SK-N-DZ (cell line): ENCODE results near the gene RPS19BP1.
A peak's percentile ranks its signal among the peaks of the same experiment; 100 is the strongest.
"Not testable (repeated sequence)": the region's sequence is repeated elsewhere in the genome, so short reads cannot be mapped to it uniquely, and the experiment has no call there.

Source experiments
- DNase-seq: peaks from one replicate; pipeline ENCODE4 v3.0.0-alpha.2; 2015; ENCODE audit warnings: low spot score

Gene RPS19BP1

DNA sequence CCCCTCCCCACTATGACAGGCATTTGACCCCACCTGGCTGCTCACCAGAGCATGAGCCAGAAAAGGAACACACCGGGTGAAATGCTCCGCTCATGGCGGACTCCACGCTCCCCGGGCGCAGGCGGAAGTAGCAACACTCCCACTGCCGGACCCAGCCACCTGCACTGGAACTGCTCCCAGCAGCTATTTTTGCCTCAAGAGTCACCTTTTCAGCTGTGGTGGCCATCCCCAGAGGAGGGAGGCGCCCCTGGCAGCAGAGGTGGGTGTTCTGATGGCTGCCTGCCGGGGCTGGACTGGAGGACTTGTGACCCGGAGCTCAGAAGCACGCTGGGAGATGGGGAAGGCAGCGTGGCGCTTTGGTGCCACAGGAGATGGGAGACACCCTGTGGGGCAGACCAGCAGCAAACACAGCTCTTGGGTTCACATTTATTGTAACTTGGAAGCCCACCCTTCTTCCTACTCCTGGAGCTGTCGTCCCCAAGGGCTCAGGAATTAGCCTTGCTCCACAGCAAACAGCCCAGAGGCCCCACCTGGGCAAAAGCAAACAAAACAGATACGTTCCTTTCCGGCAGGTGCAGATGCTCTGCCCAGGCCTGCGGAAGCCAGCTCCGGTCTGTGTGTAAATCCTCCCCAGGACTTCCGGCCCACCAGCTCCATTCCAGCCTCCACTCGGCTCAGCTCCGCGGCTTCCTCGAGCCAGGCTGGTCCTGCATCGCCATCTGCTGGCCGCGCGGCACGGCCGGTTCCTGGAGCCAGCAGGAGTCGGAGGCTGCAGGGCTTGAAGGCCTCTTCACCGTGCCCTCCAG, 3.7 kb downstream of the RPS19BP1 start:
- peak; percentile 90 for DNase-seq

GRCh38 chr22:39528080-39528661, 4.4 kb downstream of the RPS19BP1 start:
- peak; percentile 39 for DNase-seq

GRCh38 chr22:39527481-39527961, 5.0 kb downstream of the RPS19BP1 start:
- peak; percentile 41 for DNase-seq

- no peak for DNase-seq
These were observed 5.8 kb downstream of the RPS19BP1 start for GRCh38 chr22:39526736-39527171.

- no peak for DNase-seq
These were observed 6.9 kb downstream of the RPS19BP1 start for GRCh38 chr22:39525658-39525975.

- DNase-seq, result peak; percentile 28
These were observed 7.5 kb downstream of the RPS19BP1 start for GRCh38 chr22:39524753-39525657.

GRCh38 chr22:39524089-39524752, 8.3 kb downstream of the RPS19BP1 start:
- DNase-seq, result no peak

- peak; percentile 41 for DNase-seq
These were observed 9.8 kb downstream of the RPS19BP1 start for GRCh38 chr22:39522567-39523300.

DNA sequence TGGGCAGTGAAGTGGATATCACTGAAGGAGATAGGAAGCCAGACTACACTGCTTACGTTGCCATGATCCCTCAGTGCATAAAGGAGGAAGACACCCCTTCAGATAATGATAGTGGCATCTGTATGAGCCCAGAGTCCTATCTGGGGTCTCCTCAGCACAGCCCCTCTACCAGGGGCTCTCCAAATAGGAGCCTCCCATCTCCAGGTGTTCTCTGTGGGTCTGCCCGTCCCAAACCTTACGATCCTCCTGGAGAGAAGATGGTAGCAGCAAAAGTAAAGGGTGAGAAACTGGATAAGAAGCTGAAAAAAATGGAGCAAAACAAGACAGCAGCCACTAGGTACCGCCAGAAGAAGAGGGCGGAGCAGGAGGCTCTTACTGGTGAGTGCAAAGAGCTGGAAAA, 10.5 kb downstream of the RPS19BP1 start:
- DNase-seq, result not testable (repeated sequence)

- DNase-seq, result not testable (repeated sequence)
These were observed 11.3 kb downstream of the RPS19BP1 start for GRCh38 chr22:39521106-39521885.

DNA sequence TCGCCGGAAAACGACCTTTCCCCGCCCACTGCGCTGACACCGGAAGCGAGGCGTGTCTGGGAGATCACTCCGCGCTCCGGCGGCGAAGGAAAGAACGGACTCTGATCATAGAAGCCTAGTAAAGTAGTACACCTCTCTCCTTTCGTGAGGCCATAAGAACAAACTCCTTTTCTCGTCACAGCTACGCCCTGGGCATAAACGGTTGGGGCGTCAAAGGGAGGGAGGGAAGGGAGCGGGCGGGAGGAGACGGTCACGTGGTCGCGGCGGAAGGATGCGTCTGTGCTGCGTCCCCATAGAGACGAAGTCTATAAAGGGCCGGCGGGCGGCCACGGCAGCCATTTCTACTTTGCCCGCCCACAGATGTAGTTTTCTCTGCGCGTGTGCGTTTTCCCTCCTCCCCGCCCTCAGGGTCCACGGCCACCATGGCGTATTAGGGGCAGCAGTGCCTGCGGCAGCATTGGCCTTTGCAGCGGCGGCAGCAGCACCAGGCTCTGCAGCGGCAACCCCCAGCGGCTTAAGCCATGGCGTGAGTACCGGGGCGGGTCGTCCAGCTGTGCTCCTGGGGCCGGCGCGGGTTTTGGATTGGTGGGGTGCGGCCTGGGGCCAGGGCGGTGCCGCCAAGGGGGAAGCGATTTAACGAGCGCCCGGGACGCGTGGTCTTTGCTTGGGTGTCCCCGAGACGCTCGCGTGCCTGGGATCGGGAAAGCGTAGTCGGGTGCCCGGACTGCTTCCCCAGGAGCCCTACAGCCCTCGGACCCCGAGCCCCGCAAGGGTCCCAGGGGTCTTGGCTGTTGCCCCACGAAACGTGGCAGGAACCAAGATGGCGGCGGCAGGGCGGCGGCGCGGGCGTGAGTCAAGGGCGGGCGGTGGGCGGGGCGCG, 12.1 kb downstream of the RPS19BP1 start, which contains the start of gene ATF4:
TSS of gene ATF4 (plus strand) at position 337 of the 880 bp plus-strand sequence. CDS start 884 bp downstream, outside the sequence.
- DNase-seq, result peak; percentile 67

GRCh38 chr22:39519681-39520225, 12.8 kb downstream of the RPS19BP1 start:
- peak; percentile 100 for DNase-seq

- peak; percentile 30 for DNase-seq
These were observed 13.4 kb downstream of the RPS19BP1 start for GRCh38 chr22:39518996-39519680.

- no peak for DNase-seq
These were observed 14.3 kb downstream of the RPS19BP1 start for GRCh38 chr22:39518144-39518786.

- no peak for DNase-seq
These were observed 15.1 kb downstream of the RPS19BP1 start for GRCh38 chr22:39517470-39517869.

- no peak for DNase-seq
These were observed 17.1 kb downstream of the RPS19BP1 start for GRCh38 chr22:39515266-39516050.
